Glomerular visceral epithelial cell (primary cell): ENCODE data around the gene TFAP2A.
A peak's percentile ranks its signal among the peaks of the same experiment; 100 is the strongest.

Source experiments
- DNase-seq: peaks from one replicate; pipeline ENCODE4 v3.0.0-alpha.2; 2016; ENCODE audit errors: extremely low spot score

TFAP2A gene

DNA sequence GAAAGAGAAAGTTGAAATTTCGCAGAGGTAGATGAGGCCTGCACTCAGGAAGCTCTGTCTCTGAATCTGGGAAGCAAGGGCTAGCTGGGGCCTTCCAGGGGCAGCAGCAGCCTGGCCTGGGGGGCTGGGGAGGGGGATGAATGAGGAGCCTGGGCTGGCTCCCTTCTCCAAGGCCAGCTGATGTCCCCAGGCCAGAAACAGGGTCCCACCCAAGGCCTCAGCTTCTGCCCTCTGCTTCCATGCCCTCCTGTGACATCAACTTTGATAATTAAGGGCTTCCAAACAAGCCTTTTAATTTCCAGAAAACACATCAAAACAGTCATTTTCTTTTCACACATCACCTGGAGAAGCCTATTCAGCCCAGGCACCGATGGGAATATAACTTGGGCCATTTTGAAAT lies 15.4 kb downstream of the TFAP2A start:
- no peak for DNase-seq

DNA sequence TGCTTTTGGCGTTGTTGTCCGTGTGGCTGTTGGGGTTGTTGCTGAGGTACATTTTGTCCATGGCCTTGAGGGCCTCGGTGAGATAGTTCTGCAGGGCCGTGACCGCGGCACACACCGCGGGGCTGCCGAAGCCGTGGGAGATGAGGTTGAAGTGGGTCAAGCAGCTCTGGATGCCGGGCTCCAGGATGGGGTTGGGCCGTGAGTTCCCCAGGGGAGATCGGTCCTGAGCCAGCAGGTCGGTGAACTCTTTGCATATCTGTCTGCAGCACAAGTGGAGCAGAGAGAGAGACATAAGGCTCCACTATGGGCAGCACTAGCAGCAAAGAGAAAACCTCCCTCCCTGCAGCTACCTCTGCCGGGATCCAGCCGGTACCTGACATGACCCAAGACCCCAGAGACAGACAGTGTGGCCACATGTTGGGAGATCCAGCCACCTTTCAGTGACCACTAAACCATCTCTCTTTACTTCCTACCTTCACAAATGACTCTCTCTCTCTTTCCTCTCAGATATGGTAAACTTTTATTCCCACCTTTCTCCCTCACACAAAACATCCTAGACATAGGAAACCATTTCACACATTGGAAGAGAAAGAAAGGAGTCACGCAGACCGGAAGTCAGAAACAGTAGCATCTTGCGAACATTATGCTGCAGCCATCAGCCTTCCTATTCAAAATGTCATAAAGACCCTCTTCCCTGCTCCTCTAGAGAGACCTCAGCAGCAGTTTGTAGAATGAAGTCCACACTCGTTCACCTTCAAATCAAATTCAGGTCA lies 16.2 kb downstream of the TFAP2A start:
- DNase-seq: no peak

DNA sequence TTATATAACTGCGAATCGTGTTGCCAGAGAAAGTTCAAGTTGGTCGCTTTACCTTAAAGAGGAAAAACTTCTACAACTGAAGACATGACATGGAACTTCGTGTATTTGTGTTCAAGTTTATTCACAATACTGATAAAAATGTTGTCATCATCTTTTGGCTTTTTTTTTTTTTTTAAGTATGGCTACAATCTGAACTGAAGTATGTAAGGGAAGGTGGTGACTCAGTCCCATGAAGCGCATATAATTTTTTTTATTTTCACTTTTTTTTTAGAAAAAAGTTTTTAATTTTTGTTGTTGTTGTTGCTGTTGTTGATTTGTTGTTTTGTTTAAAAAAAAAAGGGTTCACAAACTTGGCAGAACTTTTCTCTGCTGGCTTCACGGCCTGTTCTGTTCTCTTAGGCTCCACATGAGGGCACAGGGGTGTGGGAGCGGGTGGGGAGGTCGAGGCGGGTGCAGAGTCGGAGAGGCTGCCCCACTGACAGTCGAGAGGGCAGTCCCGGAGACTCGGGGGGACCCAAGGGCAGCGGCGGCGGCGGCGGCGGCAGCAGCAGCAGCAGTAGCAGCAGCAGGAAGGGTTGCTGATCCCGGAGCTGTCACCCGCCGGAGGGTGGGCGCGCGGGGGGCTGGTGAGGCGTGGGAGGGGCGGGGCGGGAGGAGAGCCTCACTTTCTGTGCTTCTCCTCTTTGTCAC lies 17.0 kb downstream of the TFAP2A start:
- no peak for DNase-seq

DNA sequence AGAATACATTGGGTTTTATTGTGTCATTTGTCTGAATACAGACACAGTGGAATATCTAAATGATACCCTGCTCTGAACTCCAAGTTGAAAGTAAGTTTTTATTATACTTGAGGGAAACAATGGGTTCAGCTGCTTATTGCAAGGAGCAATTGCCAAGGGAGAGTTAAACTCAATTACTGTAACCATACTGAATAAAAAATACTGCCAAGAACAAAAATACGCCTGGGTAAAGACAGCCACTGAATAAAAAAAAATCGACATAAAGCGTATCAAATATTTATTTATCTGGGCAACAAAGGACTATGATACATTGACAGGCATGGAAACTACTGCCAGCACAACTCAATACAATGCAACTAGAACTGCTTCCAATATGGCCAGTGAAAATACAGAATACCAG lies 18.1 kb downstream of the TFAP2A start:
- DNase-seq: no peak

DNA sequence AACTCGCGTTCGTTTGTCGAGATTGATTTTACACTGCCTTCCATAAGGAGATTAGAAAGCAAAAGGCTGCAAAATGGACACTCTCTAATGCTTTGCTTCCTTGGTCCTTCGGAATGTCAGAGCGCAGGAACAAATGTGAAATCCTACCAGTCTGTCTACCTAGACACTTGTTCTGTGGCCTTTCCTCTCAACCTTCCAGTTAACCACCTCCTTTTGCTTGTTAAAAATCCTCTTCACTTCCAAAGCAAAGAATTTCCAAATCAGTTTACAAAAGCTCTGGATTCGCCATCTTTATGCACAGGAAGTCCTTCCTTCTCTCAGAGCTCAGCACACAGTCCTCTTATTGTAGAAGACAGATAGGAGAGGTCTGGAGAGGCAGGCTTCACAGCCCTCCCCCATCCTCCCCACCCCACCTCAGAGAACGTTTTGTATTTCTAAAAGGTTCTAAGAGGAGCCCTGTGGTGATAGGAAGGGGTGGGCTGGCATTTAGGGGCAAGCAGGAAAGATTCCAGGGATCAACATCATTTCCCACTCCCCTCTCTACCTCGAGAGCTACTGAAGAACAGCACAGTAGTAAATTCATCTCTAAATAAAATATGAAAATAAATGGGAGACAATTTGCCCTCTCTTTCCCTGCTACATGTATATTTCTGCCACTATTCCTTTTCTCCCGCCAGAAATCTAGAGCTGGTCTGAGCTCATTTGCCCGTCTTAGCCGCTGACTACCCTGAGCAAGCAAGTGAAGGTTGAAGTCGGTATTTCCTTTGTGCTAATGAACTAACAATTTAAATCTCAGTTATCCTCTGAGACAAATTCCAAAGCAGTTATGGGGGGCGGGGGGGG lies 18.9 kb downstream of the TFAP2A start:
- no peak for DNase-seq

DNA sequence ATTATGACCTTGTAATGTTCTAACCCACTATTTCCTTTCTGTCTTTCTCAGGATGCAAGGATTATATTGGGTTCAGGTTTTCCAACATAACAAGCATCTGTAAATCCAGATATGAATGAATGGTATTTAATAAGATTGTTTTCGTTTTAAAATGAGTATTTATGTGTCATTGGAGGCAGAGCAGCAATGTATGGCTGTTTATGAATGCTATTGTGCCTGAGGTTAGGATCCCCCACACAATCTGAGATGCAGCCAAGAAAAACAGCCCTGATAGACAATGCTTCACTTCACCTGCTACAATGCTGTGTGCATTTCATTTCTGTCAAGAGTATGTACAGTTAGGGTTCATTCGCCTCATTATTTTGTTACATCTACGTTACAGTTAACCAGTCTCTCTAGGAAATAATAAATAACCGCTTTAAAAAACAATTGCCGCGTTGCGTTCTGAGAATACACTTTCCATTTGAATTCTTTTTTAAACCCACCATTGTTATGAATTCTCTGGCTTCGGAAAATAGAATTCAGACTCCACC lies 19.6 kb downstream of the TFAP2A start:
- no peak for DNase-seq

DNA sequence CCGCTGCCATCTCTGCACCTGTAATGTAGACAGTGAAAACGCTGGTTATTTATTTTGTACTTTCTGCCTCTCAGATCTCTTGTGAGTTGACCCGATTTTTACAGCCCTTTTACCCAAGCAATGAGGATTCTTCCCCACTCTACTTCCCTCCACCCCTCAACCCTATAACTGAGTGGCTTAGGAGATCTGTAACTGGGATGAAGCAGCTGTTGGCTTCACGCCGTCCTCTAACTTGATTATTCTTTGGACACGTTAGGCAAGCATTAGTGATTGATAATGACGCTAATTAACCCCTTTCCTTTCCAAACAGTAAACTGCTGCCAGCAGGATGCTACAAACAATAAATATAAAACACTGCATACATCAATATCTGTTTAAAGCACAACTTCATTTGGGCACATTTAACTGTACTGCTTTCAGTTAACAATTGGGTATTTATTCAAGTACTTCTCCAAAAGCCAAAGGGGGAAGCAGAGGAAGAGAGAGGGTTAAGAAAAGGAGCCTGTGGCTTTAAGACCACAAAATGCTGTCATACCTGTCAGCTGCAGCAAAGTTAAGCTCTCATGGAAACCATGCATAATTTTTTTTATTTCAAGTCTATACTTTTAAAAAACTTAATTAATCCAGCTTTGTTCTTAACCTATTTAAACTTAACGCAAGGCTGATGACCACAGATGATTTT lies 21.2 kb downstream of the TFAP2A start:
- no peak for DNase-seq

DNA sequence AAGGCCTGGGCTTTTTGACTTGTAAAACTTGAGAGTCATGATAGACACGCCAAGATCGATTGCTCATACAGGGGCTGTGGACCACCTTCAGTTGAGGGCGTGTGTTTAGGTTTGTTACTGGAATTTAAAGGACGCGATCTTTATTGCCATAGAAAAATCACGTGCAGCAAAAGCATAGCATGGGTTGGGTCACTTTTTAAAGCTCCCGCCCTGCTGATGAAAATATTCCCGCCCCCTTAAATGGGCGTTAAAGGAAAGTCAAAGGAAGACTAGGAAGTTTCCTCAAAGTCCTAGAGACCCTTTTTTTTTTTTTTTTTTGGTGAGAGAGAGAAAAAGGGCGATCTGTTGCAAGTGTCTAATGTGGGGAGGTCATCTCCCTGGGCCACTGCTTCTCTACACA lies 23.1 kb downstream of the TFAP2A start:
- DNase-seq: no peak

DNA sequence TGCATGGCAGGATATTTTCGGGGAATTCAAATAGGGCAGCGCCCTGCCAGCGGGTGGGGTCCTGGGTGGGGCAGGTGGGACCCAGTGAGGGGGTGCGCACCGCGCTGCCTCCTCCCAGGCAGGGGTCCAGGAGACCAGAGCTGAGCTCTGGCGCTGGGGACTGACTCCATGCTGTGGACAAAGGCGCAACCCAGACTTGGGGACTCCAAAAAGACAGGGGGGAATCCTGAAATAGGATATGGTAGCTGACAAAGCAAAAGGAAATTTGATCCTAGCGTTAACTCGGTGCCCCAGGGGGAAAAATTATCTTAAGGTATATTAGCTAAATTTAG lies 23.6 kb downstream of the TFAP2A start:
- no peak for DNase-seq

DNA sequence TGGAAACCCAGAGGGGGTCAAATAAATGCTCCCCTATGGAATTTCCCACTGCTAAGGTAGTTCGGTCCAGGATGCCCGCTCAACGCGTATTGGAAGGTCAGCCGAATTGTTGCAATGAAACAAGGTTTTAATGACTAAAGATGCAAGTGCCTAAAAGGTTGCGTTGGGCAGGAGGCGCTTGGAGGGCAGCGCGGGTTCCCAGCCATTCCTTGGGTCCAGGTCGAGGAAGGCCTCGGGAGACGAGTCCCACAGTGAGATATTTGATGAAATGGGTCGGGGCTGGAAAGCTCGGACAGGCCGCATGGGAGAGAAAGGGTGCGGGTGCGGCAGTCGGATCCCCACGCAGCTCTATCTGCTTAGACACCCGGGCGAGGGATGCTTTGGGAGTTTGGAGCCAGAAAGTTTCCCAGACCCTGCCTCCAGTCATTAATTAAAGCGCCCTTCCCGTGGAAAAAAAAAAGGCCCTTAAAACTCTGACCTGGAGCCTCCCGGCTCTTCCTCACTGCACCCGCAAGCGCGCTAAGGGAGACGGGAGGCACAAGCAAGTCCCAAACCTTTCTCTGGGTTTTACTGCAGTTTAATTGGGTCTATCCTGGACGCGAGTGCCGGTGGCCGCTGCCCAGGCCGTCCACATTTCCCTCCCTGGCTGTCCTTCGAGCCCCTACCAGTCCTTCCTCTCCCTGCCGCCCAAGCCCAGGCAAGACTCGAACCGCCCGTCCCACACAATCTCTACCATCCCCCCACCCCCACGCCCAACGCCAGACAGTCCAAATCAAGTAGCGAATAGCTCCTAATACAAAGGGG lies 24.2 kb downstream of the TFAP2A start:
- no peak for DNase-seq

DNA sequence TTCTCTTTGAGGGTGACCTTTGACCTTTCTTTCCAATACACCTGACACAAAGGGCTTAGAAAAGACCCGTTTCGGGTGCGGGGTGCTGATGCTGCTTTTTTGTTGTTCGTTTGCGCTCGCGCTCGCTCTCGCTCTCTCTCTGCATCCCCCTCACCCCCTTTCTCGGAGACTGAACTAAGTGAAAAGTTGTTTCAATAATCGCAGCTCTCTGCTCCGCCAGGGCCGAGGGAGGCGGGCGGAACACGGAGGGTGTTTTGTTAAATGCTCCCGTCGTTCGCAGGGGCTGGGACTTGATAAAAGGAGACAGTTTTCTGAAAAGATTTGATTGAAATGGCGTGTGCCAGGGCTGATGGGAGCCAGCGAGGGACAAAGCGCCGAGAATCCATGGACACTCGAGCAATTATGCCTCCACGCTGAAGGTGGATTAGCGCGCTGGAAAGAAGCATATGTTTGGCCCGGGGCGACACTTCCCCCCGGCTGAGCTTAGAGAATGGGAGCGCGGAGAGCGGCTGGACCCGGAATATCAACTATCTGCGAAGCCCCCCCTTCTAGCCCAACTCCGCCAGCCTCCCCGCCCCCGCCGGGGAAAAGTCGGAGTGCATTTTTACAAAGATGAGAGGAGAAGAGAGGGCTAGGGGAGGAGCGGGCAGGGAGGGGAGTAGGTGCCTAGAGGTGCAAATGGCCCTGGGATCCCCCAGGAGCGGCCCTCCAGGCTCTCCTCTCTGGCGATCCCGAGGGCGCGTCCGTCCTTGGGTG lies 25.0 kb downstream of the TFAP2A start:
- DNase-seq: no peak

DNA sequence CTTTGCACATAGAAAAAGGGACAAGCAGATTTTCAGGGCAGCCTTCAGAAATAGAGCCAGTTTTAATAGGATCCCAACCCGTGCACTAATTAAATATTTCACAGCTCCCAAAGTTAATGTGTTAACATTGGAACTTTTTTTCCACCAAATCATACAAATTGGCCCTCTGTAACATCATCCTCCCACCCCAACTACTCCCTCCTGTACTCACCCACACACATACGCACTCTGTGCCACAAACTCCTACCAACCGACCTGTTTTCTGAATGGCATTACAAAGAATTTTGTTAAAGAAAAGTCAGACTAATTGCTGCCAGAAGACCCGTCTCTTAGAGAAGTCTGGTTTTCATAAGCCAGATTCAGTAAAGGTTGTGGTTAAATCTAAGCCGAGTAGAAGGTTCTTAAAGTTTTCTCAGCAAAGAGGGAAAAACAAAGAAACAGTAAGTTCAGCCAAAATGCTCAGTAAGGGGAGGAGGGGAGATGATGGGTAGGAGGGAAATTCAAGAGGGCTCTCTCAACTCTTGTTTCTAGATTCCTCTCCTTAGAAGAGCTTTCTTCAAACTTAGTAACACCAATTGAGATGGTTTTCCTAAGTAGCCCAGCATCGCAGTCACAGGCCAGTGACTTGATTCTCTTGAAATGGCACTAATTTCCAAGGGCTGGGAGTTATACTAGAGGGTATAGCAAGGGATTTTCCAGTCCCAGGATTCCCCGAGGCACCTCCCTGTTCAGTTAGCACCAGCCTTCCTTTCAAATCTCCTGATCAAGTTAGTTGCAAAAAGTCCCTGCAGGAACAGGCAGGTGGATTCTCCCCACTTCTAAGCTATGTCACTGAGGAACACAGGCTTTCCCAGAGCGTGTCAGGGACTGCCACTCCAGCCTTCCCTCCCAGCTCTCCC lies 27.9 kb downstream of the TFAP2A start:
- DNase-seq: no peak

DNA sequence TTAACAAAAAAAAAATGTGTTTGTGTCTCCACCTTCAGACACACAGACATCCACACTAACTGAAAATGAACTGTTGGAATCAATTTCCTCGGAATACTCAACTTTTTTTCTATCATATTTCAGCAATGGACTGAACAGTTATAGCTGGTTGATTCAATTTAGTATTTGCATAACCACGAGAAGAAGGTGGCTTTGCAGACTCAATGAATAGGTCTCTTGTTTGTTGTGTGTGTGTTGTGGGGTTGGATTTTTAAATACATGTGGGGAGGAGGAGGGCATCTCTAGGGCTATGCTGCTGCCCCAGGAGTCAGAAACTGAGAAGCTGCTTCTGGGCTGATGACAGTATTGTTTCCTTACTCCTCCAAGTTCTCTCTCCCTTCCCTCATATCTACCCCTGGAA lies 28.7 kb downstream of the TFAP2A start:
- DNase-seq: no peak

DNA sequence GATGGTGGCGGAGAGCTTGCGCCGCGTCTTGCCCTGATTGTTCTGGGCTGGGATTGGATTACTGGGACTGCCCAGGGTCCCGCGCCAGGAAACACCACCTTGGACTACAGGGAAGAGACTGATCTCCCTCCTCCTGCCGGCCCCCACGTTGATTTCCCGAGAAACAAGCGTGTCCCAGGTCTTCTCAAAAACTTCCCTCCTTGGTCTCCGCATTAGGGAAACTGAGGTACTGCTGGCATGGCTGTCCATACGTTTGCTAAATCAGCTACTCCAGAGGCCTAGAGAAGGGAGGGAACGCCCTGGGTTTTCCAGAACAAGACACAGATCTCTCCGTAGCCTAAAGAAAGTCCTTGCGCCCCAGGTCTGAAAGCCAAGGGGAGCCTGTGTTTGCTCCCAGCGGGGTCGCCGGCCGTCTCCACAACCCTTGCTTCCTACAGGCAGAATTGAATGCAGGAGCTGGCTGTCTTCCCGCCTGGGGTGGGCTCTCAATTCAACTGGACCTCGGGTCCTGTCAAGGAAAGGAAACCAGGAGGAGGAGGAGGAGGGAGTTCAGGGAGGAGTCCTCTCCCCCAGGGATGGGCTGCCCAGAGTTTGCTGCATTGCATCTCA lies 29.2 kb downstream of the TFAP2A start:
- DNase-seq: no peak

DNA sequence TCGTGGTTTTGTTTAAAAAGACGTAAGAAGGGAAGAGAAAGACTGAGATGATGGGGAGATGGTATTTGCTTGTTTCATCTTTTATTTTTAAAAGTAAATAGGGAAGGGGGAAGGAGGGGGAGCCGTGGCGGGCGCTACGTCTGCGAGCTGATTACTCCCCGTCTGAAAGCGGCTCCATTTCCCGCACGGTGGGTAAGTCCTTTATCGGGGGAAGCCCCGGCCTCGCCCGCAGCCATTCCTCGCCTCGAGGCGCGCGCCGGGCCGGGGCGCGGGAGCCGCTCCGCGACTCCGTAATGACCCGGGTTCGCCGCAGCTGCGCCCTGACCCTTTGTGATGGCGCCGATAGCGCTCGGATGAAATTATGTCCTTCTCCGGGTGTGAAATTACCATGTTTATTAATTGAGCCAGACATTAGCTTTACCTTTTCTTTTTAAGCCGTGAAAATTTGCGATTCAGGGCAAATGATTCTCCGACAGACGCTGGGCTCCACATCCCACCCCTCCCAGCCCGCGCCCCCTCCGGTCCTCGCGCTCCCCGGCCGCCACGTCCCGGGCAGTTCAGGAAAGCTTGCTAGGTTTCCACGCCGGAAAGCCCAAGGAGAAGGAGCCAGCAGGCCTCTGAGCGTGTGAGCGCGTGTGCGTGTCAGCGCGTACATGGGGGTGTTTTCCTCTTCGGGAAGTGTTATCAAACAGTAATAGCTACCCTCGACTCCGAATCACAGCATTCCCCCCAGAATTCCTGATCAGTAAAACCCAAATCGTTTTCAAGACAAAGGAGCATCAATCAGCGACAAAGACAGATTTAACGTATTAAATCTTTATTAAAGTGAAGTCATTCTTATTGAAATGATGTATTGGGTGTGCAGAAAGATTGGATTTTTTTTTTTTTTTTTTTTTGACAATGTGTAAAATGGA lies 30.0 kb downstream of the TFAP2A start:
- DNase-seq: no peak

DNA sequence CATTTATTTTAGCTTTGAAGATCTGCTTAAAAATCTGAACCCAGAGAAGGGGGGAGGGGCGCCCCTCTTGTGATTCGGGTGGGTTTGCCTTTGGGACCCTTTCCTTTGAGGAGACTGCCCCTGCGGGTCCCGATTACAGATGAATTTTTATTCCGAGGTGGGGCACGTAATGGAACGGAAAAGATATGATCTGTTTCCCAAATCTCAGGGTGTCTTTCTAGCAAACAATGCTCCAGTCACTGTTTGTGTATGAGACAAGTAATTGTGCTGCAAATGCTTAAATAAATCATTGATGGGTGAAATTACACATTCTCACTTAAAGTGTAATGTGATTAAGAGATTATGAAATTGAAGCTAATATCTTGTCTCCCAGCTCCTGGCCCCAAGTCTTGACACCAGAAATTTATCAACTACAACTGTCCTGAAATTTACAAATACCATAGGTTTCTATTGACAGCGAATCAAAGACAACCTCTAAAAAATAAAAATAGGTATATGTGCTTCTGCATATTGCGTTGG lies 30.7 kb downstream of the TFAP2A start:
- no peak for DNase-seq

DNA sequence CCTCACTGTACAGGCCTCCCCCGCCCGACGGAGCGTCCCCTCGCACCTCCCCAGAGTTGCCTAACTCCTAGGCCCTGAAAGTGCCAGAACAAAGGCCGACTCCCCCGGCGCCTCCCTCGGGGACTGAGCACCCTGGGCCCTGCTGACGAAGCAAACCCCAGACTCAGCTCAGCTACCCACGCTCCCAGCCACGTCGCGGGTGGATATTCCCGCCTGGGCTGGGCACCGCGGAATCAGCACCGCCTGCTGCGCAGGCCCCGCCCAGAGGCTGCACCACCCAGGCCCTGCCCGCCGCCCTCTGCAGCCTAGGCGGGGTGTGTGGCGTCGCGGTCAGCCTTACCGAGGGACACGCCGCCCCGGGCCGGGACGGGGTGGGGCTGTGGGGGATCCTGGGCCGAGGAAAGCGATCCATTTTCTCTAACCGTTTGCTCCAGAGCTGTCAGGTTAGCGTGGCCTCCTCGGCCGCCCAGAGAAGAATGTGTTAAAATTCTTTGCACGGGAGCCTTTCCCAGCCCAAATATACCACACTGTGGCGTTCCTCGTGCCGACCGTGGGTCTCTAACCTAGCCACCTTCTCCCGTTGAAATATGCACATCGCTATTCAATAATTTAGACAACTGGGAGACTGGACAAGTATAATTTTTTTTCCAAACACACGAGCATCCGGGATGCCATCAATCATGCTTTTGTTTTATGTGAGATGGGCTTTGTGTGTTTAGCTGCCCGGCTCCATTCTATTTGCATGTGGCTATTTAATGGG lies 31.4 kb downstream of the TFAP2A start:
- DNase-seq: peak; percentile 13
